ENCODE measurements around the gene CNDP2.

Gene CNDP2

GRCh38 chr18:74507927-74508326 is 11.8 kb downstream of the CNDP2 start:
- Histone ChIP-seq H3K4me3 (ENCODE audit: low read depth, low read length) (no peak overlapping the region), H3K79me2 (peaks cover 7% of the 10 kb centered on the region), H3K27me3 (ENCODE audit: control insufficient read depth, insufficient read depth, low read length) (no peaks in the 10 kb centered on the region), H2AFZ (no peak overlapping the region), H3K4me1 (no peaks in the 10 kb centered on the region), H3K9ac (no peak overlapping the region), H3K36me3 (ENCODE audit: control insufficient read depth, insufficient read depth, low read length) (no peaks in the 10 kb centered on the region), H3K27ac (no peak overlapping the region), H3K4me2 (ENCODE audit: low read length) (no peak overlapping the region), H3K9me3 (ENCODE audit: control insufficient read depth, low read length) (no peaks in the 10 kb centered on the region)
- no peak for TF ChIP-seq CTCF (IDR thresholded peaks at IDR 0.05)

- Histone ChIP-seq H3K4me3 (ENCODE audit: low read depth, low read length) (no peak overlapping the region), H3K27me3 (ENCODE audit: control insufficient read depth, insufficient read depth, low read length) (no peaks in the 10 kb centered on the region), H3K4me2 (ENCODE audit: low read length) (no peak overlapping the region), H3K9me3 (ENCODE audit: control insufficient read depth, low read length) (no peaks in the 10 kb centered on the region), H3K27ac (no peak overlapping the region), H3K79me2 (peaks cover 4% of the 10 kb centered on the region), H2AFZ (no peak overlapping the region), H3K9ac (no peak overlapping the region), H3K36me3 (ENCODE audit: control insufficient read depth, insufficient read depth, low read length) (no peaks in the 10 kb centered on the region), H3K4me1 (no peaks in the 10 kb centered on the region)
- no peak for TF ChIP-seq CTCF (IDR thresholded peaks at IDR 0.05)
These were observed 12.2 kb downstream of the CNDP2 start for GRCh38 chr18:74508366-74508765.

GRCh38 chr18:74508821-74509225 is 12.7 kb downstream of the CNDP2 start:
- Histone ChIP-seq H3K4me3 (ENCODE audit: low read depth, low read length) (no peak overlapping the region), H2AFZ (no peak overlapping the region), H3K9me3 (ENCODE audit: control insufficient read depth, low read length) (no peaks in the 10 kb centered on the region), H3K9ac (no peak overlapping the region), H3K4me1 (no peaks in the 10 kb centered on the region), H3K27me3 (ENCODE audit: control insufficient read depth, insufficient read depth, low read length) (no peaks in the 10 kb centered on the region), H3K27ac (no peak overlapping the region), H3K36me3 (ENCODE audit: control insufficient read depth, insufficient read depth, low read length) (no peaks in the 10 kb centered on the region), H3K79me2 (peaks cover 4% of the 10 kb centered on the region), H3K4me2 (ENCODE audit: low read length) (no peak overlapping the region)
- no peak for TF ChIP-seq CTCF (IDR thresholded peaks at IDR 0.05)

- no peak overlapping the region for H2AFZ ChIP-seq
- no peaks in the 10 kb centered on the region for H3K27me3 ChIP-seq (ENCODE audit: control insufficient read depth, insufficient read depth, low read length)
- no peak overlapping the region for H3K4me3 ChIP-seq (ENCODE audit: low read depth, low read length)
- no peak overlapping the region for H3K4me2 ChIP-seq (ENCODE audit: low read length)
- H3K9me3 ChIP-seq (ENCODE audit: control insufficient read depth, low read length), result no peaks in the 10 kb centered on the region
- H3K9ac ChIP-seq, result no peak overlapping the region
- TF ChIP-seq CTCF (IDR thresholded peaks at IDR 0.05), result no peak
- H3K4me1 ChIP-seq, result no peaks in the 10 kb centered on the region
- H3K79me2 ChIP-seq, result peaks cover 4% of the 10 kb centered on the region
- H3K27ac ChIP-seq, result no peak overlapping the region
- H3K36me3 ChIP-seq (ENCODE audit: control insufficient read depth, insufficient read depth, low read length), result no peaks in the 10 kb centered on the region
These were observed 13.9 kb downstream of the CNDP2 start for GRCh38 chr18:74509856-74510769.

GRCh38 chr18:74510770-74511095 is 14.6 kb downstream of the CNDP2 start:
- no peak overlapping the region for H3K9ac ChIP-seq

More at GRCh38 chr18:74510770-74511095, 14.6 kb downstream of the CNDP2 start:
- Histone ChIP-seq H3K9me3 (ENCODE audit: control insufficient read depth, low read length) (no peaks in the 10 kb centered on the region), H3K79me2 (peaks cover 4% of the 10 kb centered on the region), H3K36me3 (ENCODE audit: control insufficient read depth, insufficient read depth, low read length) (no peaks in the 10 kb centered on the region), H2AFZ (no peak overlapping the region), H3K4me1 (no peaks in the 10 kb centered on the region), H3K4me3 (ENCODE audit: low read depth, low read length) (no peak overlapping the region), H3K27ac (no peak overlapping the region), H3K4me2 (ENCODE audit: low read length) (no peak overlapping the region), H3K27me3 (ENCODE audit: control insufficient read depth, insufficient read depth, low read length) (no peaks in the 10 kb centered on the region)
- TF ChIP-seq CTCF (IDR thresholded peaks at IDR 0.05), result no peak

Measured in parathyroid adenoma (tissue), 2 donors.